NCI-H446 (cell line): Measurements from ENCODE around the gene ARHGEF9.
A peak's percentile ranks its signal among the peaks of the same experiment; 100 is the strongest.
"Not testable (repeated sequence)": the region's sequence is repeated elsewhere in the genome, so short reads cannot be mapped to it uniquely, and the experiment has no call there.

Experiments
- DNase-seq, 2 experiments: peaks; one replicate each; lab custom pipeline; 2025; lab: John Stamatoyannopoulos, UW

Gene ARHGEF9

DNA sequence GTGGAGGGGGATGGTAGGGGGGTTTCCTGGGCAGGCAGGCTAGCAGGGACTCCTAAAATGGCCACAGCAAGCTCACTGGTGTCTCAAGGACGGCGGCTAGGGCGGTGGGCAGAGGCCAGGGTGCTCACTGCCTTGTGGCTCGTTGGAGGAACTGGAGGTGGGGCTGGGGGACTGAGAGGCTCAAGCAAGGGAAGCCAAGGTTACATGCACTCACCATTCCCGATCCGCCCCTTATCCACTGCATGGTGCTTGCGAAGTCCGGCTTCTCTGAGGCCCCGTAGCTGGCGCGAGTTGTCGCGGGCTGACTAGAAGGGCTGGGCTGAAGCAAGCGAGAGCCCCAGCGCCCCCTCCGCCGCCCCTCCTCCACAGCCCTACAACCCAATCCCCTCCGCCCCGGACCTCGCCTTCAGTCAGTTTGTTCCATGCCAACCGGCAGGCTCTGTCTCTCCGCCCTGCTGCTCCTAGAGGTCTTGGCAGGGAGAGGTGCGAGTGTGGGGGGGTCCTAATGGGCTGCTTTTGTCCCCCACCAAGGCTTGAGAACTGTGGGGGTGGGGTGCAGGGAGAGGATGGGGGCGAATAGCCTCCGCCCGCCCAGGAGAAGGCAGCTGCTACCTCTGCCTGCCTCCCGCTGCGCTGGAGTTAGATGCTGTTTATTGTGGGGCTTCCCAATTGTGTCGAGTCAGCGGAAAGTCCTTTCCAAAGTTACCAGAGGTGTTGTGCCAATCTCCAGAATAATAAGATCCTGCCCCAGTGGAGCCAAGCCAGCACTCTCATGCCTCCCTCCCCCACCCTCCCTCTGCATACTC is at the start of gene ARHGEF9:
Gene ARHGEF9, minus strand, starts transcription at position 313 of the 806 bp plus-strand sequence. Its CDS starts 69 bp downstream, at position 244.
- peak in 1 of 2 experiments; percentile 28 for DNase-seq

DNA sequence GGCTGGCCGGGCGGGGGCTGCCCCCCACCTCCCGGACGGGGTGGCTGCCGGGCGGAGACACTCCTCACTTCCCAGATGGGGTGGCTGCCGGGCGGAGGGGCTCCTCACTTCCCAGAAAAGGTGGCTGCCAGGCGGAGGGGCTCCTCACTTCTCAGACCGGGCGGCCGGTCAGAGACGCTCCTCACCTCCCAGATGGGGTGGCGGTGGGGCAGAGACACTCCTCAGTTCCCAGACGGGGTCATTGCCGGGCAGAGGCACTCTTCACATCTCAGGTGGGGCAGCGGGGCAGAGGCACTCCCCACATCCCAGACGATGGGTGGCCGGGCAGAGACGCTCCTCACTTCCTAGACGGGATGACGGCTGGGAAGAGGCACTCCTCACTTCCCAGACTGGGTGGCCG is 40.4 kb upstream of the ARHGEF9 start:
- not testable (repeated sequence) for DNase-seq

GRCh38 chrX:63818156-63818555 is 33.1 kb upstream of the ARHGEF9 start:
- no peak for DNase-seq

GRCh38 chrX:63817696-63818095 is 32.7 kb upstream of the ARHGEF9 start:
- no peak for DNase-seq

DNA sequence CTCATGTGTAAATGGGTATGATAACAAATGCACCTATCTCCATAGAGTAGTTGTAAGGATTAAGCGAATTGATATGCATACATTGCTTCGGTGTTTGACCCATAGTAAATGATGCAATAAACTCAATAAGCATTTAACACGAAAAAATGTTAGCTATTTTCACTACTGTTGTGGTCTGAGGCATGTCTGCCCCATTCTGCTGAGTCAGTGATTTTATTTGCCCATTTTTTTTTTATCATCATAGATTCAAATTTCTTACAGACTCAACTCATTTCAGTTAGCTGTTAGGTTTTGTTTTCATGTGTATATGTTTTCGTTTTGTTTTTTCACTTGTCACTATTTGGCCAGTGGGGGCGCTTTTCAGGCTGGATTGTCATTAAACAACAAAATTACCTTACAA is 27.8 kb upstream of the ARHGEF9 start:
- no peak for DNase-seq

DNA sequence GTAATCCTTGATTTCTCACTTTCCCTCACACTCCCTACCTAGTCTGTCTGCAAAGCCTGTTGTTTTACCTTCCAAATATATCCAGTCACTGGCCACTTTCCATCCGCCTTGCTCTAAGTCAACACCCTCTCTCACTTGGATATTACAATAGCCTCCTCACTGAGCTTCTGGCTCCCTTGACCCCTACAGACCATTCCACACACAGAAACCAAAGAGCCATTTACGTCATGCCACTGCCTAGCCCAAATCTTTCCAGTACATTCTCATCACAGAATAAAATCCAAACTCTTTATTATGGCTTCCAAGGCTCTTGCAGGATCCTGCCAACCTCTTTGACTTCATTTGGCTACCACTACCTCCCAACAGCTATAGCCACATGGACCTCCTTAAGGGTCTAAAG is 25.7 kb upstream of the ARHGEF9 start:
- no peak for DNase-seq

DNA sequence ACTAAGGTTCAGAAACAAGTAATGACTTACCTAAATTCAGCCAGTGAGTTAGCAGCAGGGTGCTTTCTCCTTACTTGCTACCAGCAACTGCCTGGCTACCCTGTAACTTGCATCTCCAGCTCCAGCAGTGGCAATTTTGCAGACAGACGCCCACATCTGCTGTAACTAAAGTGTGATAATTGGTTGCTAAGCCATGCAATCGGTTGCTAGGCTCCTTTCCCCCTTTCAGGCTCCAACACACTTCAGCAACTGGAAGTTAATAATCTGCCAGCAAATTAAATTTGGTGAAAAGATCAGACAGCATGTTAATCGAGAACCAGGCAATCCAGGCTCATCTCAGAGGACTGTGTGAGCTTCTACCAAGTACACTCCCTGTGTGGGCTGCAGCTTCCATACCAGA is 24.2 kb upstream of the ARHGEF9 start:
- no peak for DNase-seq

DNA sequence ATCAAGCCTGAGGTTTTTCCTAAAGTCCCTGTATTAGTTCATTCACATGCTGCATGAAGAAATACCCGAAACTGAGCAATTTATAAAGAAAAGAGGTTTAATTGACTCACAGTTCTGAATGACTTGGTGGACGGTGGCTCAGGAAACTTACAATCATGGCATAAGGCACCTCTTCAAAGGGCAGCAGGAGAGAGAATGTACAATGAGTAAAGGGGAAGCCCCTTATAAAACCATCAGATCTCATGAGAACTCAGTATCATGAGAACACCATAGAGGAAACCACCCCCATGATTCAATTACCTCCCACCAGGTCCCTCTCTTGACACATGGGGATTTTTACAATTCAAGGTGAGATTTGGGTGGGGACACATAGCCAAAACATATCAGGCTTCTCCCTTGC is 10.4 kb upstream of the ARHGEF9 start:
- DNase-seq = not testable (repeated sequence)

GRCh38 chrX:63785708-63786040 is 660 bp upstream of the ARHGEF9 start:
- no peak for DNase-seq

GRCh38 chrX:63784346-63784901 is 590 bp downstream of the ARHGEF9 start:
- DNase-seq = no peak

- no peak for DNase-seq
Measured at GRCh38 chrX:63782515-63782914, 2.5 kb downstream of the ARHGEF9 start.

DNA sequence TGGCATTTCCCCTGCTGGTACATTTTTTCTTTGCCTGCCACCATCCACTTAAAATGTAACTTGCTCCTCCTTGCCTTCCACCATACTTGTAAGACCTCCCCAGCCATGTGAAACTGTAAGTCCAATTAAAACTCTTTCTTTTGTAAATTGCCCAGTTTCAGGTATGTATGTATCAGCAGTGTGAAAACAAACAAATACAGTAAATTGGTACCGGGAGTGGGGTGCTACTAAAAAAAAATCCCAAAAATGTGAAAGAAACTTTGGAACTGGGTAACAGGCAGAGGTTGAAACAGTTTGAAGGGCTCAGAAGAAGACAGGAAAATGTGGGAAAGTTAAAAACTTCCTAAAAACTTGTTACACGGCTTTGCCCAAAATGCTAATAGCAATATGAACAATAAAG is 16.3 kb downstream of the ARHGEF9 start:
- no peak for DNase-seq

DNA sequence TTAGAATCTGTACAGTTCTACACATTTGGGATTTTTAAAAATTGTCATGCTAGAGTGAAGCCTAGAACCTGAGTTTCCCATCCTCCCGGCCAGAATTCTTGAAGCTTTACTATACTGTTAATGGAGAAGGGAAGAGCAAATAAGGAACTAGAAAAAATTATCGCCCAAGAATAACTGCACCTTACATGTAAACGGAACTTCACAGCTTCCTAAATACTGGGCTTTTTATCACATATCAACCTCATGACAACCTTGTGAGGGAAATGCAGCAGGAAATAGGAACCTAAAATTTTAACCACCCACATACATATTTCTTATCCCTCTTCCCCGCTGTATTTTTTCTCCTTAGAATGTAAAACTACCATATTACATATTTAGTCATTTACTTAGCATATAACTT is 19.3 kb downstream of the ARHGEF9 start:
- DNase-seq = no peak

- DNase-seq = no peak
Measured at GRCh38 chrX:63764946-63765345, 20.1 kb downstream of the ARHGEF9 start.

GRCh38 chrX:63761639-63762038 is 23.4 kb downstream of the ARHGEF9 start:
- no peak for DNase-seq

GRCh38 chrX:63758011-63758410 is 27.0 kb downstream of the ARHGEF9 start:
- DNase-seq = no peak

GRCh38 chrX:63755892-63756291 is 29.1 kb downstream of the ARHGEF9 start:
- DNase-seq = no peak

- peak; percentile 59 to 93 for DNase-seq
Measured at GRCh38 chrX:63754860-63755579, 30.0 kb downstream of the ARHGEF9 start.

GRCh38 chrX:63754136-63754859 is 30.7 kb downstream of the ARHGEF9 start:
- DNase-seq = no peak

DNA sequence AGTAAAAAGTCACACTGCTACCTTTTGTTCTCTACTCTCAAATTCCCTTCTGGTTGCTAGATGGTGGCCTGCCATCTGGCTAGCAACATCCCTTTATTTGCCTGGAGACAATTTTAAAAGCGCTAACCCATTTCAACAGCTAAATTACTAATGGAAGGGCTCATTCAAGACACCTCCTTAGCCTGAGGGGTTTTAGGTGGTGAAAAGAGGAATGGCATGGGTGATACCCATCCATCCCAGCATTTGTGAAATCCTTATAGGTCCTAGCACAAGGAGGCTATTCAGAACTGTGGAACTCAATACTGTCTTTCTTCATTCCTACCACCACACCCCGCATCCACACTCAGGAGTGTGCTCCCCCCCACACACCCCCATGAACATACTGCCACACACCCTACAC is 33.5 kb downstream of the ARHGEF9 start:
- DNase-seq = no peak

DNA sequence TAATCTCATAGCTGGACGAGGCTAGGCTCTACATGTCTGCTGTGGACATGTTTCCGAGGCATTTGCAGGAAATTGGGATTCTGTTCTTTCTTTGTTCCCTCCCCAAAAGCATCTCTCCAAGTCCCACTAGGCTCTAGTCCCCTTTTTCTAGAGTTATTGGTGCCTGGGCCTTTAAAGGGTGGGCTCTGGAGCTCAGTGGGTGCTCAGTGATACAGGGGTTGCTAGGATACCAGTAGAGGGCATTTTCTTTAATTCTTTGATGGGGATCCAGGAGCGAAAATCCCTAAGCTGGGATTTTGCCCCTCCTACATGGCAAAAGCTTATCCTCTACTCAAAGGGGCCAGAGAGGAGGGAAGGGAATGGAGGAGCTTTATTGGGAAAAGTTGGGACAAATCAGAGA is 34.2 kb downstream of the ARHGEF9 start:
- no peak for DNase-seq

DNA sequence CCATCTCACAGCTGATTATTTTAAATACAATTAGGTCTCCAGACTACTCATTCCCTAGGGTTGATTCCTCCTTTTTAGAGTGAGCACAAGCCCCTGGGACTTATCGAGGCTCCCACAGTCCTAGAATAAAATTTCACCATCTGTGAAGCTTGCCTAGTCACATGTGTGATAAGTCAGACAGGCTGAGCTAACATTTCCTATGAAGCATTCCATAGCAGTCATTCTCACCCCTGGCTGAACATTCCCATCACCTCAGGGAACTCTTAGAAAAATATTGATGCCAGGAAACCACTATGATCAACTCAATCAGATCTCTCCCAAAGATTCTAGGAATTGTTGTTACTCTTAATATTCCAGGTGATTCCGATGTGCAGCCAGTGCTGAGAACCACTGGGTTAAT is 37.7 kb downstream of the ARHGEF9 start:
- DNase-seq = no peak

DNA sequence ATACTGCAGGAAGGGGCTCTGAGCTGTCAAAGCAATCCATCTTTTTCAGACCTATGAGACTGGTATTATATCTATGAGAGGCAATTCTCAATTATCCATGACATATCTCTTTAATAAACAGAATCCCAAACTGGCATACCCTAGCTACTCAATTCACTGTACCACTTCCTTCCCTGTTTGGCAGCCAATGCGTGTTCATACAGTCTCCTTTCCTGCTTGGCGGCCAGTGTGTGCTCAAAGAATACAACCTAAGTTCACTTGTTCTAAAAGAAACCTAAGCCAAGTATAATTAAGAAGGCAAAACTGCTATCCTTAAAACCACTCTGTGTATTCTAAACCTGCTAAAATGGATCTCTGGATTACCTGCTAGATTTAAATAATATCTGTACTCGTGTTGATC is 38.3 kb downstream of the ARHGEF9 start:
- DNase-seq = no peak
